ENCODE data around the gene ATP5F1D.

Gene ATP5F1D

GRCh38 chr19:1284293-1284978, 42.9 kb downstream of the ATP5F1D start:
- no peak overlapping the region for H3K4me2 ChIP-seq (ENCODE audit: low read length)
- peaks cover 5% of the 10 kb centered on the region; the same call in 1 of the 2 replicates for H4K20me1 ChIP-seq (ENCODE audit: insufficient read depth, low read length)
- no peaks in the 10 kb centered on the region for H3K9me3 ChIP-seq (ENCODE audit: insufficient read depth, low read length)
- peaks cover 9% of the 10 kb centered on the region; the same call in 1 of the 2 replicates for H3K27me3 ChIP-seq (ENCODE audit: low read depth, low read length)
- H3K79me2 ChIP-seq (ENCODE audit: low read length), result no peaks in the 10 kb centered on the region
- H3K4me1 ChIP-seq (ENCODE audit: low read length), result no peaks in the 10 kb centered on the region; the same call in 1 of the 2 replicates
- no peak overlapping the region for H3K4me3 ChIP-seq (ENCODE audit: low read length)
- no peak overlapping the region for H3K9ac ChIP-seq (ENCODE audit: low read length)
- no peak overlapping the region for H2AFZ ChIP-seq (ENCODE audit: low read depth, low read length)
- peaks cover 7% of the 10 kb centered on the region for H3K36me3 ChIP-seq (replicated peaks; ENCODE audit: low read depth, low read length)
- H3K27ac ChIP-seq (ENCODE audit: low read length), result no peak overlapping the region
- TF ChIP-seq CTCF (IDR thresholded peaks at IDR 0.05; ENCODE audit: low read depth, low read length) (no peak), EZH2phosphoT487 (IDR thresholded peaks at IDR 0.05; ENCODE audit: low read depth) (no peak)

- Histone ChIP-seq H3K9ac (ENCODE audit: low read length) (no peak overlapping the region), H3K27ac (ENCODE audit: low read length) (no peak overlapping the region), H3K4me3 (ENCODE audit: low read length) (no peak overlapping the region), H3K36me3 (replicated peaks; ENCODE audit: low read depth, low read length) (peaks cover 2% of the 10 kb centered on the region), H3K4me2 (ENCODE audit: low read length) (no peak overlapping the region), H4K20me1 (ENCODE audit: insufficient read depth, low read length) (peaks cover under 1% of the 10 kb centered on the region; the same call in 1 of the 2 replicates), H3K27me3 (ENCODE audit: low read depth, low read length) (peaks cover 13% of the 10 kb centered on the region), H2AFZ (ENCODE audit: low read depth, low read length) (no peak overlapping the region), H3K9me3 (ENCODE audit: insufficient read depth, low read length) (no peaks in the 10 kb centered on the region), H3K4me1 (ENCODE audit: low read length) (peaks cover 7% of the 10 kb centered on the region), H3K79me2 (ENCODE audit: low read length) (no peaks in the 10 kb centered on the region)
- no peak for TF ChIP-seq EZH2phosphoT487 (IDR thresholded peaks at IDR 0.05; ENCODE audit: low read depth)
- TF ChIP-seq CTCF (IDR thresholded peaks at IDR 0.05; ENCODE audit: low read depth, low read length), result no peak
Measured at GRCh38 chr19:1284979-1285736, 43.6 kb downstream of the ATP5F1D start.

GRCh38 chr19:1285737-1286360, 44.3 kb downstream of the ATP5F1D start, which contains the start of gene EFNA2:
TSS of gene EFNA2 (plus strand) at chr19:1285873. CDS start at chr19:1286169, 296 bp downstream.
- Histone ChIP-seq H3K79me2 (ENCODE audit: low read length) (no peaks in the 10 kb centered on the region), H4K20me1 (ENCODE audit: insufficient read depth, low read length) (no peaks in the 10 kb centered on the region), H3K27ac (ENCODE audit: low read length) (no peak within 1 kb of the TSS), H3K9ac (ENCODE audit: low read length) (no peak within 1 kb of the TSS), H3K4me2 (ENCODE audit: low read length) (no peak within 1 kb of the TSS), H3K9me3 (ENCODE audit: insufficient read depth, low read length) (no peaks in the 10 kb centered on the region), H2AFZ (ENCODE audit: low read depth, low read length) (no peak within 1 kb of the TSS), H3K36me3 (replicated peaks; ENCODE audit: low read depth, low read length) (no peaks in the 10 kb centered on the region), H3K4me3 (ENCODE audit: low read length) (no peak within 1 kb of the TSS), H3K4me1 (ENCODE audit: low read length) (peaks cover 14% of the 10 kb centered on the region), H3K27me3 (ENCODE audit: low read depth, low read length) (peaks cover 20% of the 10 kb centered on the region)
- TF ChIP-seq CTCF (IDR thresholded peaks at IDR 0.05; ENCODE audit: low read depth, low read length) (no peak), EZH2phosphoT487 (IDR thresholded peaks at IDR 0.05; ENCODE audit: low read depth) (no peak)
